HL-60 (cell line): ENCODE measurements around the gene SNX30.

ENCODE experiments used
- CTCF ChIP-seq: IDR thresholded peaks from one replicate; pipeline ENCODE4 v1.5.1; 2011; ENCODE audit warnings: low read length, control low read depth, inconsistent platforms; ENCODE audit not compliant: insufficient read depth
- GABPA ChIP-seq: IDR thresholded peaks from 2 replicates; pipeline ENCODE4 v1.6.1; 2012; ENCODE audit warnings: low read depth
- POLR2AphosphoS5 ChIP-seq: IDR thresholded peaks from 2 replicates; pipeline ENCODE4 v1.6.1; 2012; ENCODE audit warnings: low read depth
- SPI1 ChIP-seq: IDR thresholded peaks from 2 replicates; pipeline ENCODE4 v1.6.1; 2012; ENCODE audit warnings: low read depth, mild to moderate bottlenecking, borderline replicate concordance
- TF ChIP-seq, protein P1 (sequence below): IDR thresholded peaks from 2 replicates; pipeline ENCODE4 v1.6.1; 2012; ENCODE audit warnings: low read depth; ENCODE audit not compliant: insufficient replicate concordance

- TF ChIP-seq CTCF (no peak), POLR2AphosphoS5 (no peak), GABPA (no peak), SPI1 (no peak)
- TF ChIP-seq, protein P1, sequence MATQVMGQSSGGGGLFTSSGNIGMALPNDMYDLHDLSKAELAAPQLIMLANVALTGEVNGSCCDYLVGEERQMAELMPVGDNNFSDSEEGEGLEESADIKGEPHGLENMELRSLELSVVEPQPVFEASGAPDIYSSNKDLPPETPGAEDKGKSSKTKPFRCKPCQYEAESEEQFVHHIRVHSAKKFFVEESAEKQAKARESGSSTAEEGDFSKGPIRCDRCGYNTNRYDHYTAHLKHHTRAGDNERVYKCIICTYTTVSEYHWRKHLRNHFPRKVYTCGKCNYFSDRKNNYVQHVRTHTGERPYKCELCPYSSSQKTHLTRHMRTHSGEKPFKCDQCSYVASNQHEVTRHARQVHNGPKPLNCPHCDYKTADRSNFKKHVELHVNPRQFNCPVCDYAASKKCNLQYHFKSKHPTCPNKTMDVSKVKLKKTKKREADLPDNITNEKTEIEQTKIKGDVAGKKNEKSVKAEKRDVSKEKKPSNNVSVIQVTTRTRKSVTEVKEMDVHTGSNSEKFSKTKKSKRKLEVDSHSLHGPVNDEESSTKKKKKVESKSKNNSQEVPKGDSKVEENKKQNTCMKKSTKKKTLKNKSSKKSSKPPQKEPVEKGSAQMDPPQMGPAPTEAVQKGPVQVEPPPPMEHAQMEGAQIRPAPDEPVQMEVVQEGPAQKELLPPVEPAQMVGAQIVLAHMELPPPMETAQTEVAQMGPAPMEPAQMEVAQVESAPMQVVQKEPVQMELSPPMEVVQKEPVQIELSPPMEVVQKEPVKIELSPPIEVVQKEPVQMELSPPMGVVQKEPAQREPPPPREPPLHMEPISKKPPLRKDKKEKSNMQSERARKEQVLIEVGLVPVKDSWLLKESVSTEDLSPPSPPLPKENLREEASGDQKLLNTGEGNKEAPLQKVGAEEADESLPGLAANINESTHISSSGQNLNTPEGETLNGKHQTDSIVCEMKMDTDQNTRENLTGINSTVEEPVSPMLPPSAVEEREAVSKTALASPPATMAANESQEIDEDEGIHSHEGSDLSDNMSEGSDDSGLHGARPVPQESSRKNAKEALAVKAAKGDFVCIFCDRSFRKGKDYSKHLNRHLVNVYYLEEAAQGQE, result no peak
Measured at GRCh38 chr9:112755675-112756074, 5.1 kb downstream of the SNX30 start.
